NT2/D1 (cell line): Measurements from ENCODE around the gene DOCK2.

Source experiments
- SUZ12 ChIP-seq: IDR thresholded peaks from 2 replicates; pipeline ENCODE4 v1.6.1; 2011; ENCODE audit not compliant: insufficient read length, insufficient read depth; ENCODE audit errors: extremely low read depth
- YY1 ChIP-seq: IDR thresholded peaks from 2 replicates; pipeline ENCODE4 v1.6.1; 2011; ENCODE audit not compliant: insufficient read length, insufficient read depth
- ZNF274 ChIP-seq: IDR thresholded peaks from 2 replicates; pipeline ENCODE4 v1.6.1; 2011; ENCODE audit warnings: mild to moderate bottlenecking, low read depth, low read length

DNA sequence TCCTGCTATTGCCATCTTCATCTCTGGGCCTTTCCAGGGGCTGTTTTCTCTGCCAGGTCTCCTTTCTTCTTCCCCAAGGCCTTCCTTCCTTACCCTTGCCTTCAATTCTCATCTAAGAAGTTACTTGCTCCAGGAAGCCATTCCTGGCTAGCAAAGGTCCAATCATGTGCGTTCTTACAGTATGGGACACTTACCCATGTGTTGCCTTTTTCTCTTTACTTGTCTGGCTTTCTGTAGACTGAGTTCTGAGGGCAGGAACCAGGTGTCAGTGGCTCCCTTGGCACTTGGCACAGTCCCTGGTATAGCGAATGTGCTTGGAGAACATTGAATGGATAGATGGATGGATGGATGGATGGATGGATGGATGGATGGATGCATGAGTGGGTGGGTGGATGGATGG lies 478.9 kb downstream of the DOCK2 start:
- TF ChIP-seq ZNF274 (no peak), SUZ12 (no peak), YY1 (no peak)
